ENCODE results near the gene BATF.

BATF gene

GRCh38 chr14:75535164-75535898 lies 13.1 kb downstream of the BATF start:
- DNase-seq: no peak

- no peak for DNase-seq
Observed at GRCh38 chr14:75537071-75537470, 14.8 kb downstream of the BATF start.

- no peak for DNase-seq
Observed at GRCh38 chr14:75539162-75539560, 16.9 kb downstream of the BATF start.

DNA sequence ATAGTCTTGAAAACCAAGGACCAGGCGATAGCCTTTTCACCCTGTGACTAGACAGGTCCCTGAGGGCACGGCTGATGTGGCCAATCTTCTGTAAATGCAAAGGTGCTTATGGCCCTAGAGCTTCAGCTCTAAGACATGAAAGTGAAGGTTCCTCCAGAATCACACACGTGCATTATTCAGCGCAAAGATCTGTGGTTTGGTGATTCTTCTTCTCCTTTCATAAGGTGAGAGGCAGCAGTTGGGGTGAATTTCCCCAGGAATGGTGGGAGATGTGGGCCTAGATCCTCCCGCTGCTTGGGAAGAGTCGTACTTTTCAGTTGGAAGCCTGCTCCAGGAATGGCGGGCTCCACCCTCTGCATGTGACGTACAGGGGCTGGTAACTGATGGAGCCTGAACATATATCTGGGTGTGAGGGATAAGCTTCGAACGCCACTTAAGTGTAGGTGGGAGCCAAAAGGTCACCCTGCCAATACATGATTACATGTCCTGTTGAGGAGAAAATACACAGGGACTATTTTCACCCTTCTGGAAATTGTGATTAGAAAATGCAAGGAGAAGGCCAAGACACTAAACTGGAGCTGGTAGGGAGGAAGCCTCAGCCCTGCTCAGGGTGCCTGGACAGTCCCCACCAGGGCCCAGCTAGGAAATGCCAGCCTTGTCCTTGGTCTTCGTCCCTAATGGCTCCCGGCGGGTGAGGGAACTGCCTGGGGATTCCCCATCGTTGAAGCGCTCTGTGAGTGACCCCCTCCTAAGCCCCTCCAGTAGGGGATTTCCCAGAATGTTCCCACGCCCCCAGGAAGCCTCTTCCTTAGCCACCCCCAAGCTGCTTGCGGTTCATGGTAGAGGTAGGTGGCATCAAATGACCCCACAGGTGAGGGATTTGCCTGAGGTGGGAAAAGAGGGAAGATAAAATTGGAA lies 17.6 kb downstream of the BATF start:
- DNase-seq: no peak

GRCh38 chr14:75540479-75540851 lies 18.2 kb downstream of the BATF start:
- no peak for DNase-seq

DNA sequence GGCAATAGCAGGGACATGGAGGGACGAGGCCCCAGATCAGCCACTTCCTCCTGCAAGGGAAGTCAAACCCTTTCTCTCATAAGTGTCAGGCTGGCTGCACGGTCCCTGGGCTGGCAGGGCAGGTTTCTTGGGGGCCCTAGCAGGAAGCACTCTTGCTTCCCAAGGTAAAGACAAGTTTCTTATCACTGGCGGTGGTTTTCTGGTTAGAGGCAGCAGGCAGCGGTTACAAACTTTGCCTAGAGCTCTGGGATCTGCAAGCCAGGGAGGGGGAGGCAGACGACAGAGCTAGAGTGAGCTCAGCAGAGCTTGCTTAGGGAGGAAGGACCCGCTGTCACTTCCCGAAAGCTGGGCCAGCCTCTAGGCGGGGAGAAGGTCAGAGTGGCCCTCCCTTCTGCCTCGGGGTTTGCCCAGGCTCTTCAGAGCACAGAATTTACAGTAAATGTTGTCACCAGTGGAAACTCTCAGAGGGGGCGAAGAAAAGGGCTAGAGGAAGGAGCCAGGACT lies 20.4 kb downstream of the BATF start:
- DNase-seq: no peak

GRCh38 chr14:75543253-75543652 lies 21.0 kb downstream of the BATF start:
- DNase-seq: no peak

DNA sequence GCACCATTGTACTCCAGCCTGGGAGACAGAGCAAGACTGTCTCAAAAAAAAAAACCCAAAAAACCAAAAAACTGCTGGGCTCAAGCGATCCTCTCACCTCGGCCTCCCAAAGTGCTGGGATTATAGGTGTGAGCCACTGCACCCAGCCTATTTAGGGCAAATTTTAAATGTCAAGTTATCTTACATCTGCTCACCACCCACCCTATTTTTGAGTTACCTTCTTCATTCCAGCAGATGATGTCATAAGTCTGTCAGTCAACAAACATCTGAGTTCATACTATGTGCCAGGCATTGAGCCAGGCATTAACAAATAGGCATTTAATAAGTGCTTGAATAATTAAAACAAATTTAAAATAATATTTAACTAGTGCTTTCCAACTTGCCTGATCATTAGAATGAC lies 21.5 kb downstream of the BATF start:
- DNase-seq: no peak

DNA sequence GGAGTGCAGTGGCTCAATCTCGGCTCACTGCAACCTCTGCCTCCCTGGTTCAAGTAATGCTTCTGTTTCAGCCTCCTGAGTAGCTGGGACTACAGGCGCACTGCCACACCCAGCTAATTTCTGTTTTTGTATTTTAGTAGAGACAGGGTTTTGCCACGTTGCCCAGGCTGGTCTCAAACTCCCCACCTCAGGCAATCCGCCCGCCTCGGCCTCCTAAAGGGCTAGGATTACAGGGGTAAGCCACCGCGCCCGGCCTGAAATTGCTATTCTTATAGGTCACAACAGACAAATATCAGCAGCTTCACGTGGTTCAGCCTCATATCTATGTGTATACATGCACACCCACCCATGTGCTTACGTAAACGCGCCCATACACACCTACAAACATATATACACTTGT lies 23.6 kb downstream of the BATF start:
- DNase-seq: no peak

GRCh38 chr14:75547552-75548250 lies 25.4 kb downstream of the BATF start:
- no peak for DNase-seq

DNA sequence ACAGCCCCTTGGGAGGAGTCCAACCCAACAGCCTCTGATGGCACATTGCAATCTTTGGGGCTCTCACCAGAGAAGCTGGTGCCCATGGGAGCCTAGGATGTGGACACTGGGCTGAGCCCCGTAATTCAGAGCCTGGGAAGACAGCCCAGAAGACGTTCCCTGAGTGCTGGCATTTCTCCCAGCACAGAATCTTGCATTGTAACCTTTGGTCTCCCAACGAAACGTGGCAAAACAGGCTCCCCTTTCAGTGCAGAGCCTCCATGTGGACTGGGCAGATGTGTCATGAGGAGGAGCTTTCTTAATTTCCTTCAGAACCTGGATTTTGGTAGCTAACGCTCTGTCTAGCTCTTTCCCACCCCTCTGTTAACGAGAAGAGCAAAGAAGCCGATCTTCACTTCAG lies 26.3 kb downstream of the BATF start:
- no peak for DNase-seq

DNA sequence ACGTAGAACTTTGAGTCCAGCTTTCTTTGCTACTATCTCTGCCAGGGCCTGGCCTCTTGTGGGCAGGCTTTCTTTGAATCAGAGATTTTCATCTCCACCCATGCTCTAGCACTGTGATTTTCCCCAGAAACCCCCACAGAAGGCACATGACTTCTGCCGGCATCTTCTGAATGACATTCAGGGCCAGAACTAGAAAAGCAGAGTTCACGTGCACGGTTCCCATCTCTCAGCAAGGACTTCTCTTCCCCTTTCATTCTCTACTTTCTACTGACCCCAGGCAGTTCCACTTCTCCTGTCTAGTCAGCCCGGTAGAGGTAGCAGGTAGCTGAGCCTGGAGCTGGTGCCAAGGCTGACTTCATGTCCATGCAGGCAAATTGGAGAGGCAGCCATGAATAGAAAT lies 26.9 kb downstream of the BATF start:
- no peak for DNase-seq

- DNase-seq: no peak
Observed at GRCh38 chr14:75551021-75551420, 28.8 kb downstream of the BATF start.

DNA sequence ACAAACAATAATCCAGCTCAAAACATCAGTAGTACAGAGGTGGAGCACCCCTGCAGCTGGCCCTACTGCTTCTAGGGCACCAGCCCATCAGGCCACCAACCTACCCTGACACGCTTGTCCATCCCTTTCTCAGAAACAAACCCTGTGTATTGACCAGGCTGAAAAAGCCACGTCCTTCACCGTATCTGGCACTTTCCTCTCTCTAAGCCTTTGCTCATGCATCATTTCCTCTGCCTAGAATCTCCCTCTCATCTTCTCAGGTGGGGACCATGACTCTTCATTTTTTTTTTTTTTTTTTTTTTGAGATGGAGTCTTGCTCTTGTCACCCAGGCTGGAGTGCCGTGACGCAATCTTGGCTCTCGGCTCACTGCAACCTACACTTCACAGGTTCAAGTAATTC lies 30.9 kb downstream of the BATF start:
- no peak for DNase-seq

DNA sequence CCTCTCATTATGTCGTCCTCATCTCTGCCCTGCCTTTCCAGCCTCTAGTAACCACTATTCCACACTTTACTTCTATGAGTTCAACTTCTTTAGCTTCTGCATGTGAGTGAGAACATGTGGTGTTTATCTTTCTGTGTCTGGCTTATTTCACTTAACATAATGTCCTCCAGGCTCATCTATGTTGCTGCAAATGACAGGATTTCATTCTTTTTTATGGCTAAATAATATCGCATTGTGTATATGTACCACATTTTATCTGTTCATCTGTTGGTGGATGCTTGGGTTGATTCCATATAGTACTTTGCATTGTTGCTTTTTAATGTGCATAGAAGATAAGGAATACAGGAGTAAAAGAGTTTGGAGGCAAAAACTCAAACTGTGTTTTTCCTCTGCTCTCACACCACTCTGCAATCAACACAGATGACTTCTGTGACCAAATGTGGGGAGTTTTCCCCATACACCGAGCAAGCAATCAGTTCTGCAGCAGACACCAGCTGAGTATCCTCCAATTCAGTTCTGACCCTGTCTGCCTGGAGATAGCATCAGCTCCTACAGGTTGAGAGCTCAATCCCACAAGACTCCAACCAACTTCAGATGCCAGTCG lies 31.6 kb downstream of the BATF start:
- no peak for DNase-seq

DNA sequence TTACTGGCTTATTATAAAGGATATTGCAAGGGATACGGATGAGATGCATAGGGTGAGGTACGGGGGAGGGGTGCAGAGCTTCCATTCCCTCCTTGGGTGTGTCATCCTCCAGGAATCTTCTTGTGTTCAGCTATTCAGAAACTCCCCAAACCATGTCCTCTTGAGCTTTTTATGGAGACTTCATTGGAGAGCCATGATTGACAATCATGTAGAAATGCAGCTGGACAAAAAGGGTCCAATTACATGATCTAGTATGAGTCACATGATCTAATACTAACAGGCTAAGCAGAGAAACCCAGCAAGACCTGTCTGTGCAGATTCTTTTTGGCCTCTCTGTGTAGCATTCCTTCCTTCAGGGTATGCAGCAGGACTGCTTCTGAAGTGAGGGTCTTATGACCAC lies 32.2 kb downstream of the BATF start:
- no peak for DNase-seq

DNA sequence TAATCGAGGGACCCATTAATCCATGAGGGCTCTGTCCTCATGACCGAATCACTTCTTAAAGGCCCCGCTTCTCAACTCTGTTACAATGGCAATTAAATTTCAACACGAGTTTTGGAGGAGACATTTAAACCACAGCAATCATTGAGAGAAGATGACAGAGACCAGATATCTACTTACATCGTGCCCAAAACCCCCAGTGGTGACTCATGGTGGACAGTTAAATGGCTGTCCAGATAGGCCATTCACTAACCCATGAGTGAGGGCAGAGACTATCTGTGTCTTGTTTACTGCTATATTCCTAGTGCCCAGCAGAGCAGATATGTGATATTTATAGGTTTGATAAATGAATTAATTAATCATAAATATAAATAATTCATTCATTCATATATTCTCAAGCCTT lies 36.2 kb downstream of the BATF start:
- DNase-seq: no peak

DNA sequence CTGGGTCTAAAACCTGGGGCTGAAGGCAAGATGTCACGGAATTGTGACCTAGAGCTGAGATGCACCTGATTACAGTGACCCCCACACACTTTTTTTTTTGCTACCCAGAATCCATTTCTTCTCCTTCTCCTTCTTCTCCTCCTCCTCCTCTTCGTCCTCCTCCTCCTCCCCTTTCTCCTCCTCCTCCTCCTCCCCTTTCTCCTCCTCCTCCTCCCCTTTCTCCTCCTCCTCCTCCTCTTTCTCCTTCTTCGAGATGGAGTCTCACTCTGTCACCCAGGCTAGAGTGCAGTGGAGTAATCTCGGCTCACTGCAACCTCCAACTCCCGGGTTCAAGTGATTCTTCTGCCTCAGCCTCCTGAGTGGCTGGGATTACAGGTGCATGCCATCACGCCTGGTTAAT lies 36.8 kb downstream of the BATF start:
- no peak for DNase-seq

DNA sequence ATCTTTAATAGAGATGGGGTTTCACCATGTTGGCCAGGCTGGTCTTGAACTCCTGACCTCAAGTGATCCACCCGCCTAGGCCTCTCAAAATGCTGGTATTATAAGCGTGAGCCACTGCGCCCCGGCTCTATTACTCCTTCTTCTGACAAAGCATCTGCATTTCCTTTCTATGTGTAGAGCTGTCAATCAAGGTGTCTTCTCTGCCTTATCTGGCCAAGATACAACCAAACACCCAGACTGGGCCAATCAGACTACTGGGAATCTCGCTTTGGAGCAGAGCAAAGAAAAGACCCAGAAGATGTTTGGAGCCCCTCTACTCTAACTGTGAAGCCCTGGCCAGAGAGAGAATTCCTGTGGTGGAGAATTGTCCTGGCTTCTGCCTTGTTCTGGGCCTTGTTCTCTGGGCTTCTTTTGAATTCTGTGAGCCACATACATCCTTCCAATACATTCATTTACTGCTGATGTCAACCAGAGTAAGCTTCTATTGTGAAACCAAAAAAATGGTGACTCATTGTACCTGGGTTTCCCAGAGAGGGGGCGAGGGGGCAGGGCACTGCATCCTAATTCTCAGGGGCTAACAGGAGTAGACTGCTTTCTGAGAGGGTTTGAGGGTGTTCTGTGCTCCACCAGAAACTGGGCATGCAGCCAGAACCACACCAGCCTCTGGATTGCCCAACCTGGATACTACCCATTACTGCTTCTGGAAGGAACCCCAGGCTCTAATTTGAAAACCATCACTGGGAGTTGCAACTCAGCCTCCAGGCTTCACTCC lies 37.4 kb downstream of the BATF start:
- no peak for DNase-seq

GRCh38 chr14:75561013-75561432 lies 38.8 kb downstream of the BATF start:
- no peak for DNase-seq

GRCh38 chr14:75562089-75562488 lies 39.8 kb downstream of the BATF start:
- DNase-seq: no peak

DNA sequence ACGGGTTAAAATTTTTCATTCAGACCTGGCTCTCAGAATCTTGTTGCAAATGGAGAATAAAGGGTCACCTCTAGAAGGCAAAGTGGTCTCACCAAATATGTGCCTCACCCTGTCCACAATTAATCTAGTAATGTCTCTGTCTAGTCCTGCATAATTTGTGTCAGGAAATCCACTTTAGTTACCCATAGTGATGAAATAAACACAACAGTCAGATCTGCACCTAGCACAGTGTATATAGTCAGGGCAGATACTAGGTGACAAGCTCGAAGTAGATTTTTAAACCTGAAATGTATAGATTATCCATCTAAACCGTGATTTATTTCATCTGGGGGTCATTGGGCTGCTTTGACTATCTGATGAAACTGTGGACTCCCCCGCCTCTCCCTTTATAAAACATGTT lies 40.2 kb downstream of the BATF start:
- DNase-seq: no peak
